Activated CD4-positive, alpha-beta T cell treated with anti-CD3 and anti-CD28 coated beads for 24 hours (primary cell): ENCODE results near the gene RNF121.
"Not testable (repeated sequence)": the region's sequence is repeated elsewhere in the genome, so short reads cannot be mapped to it uniquely, and the experiment has no call there.

Source experiments
- DNase-seq, 2 donors: peaks; one replicate each; pipeline ENCODE4 v3.0.0-alpha.2; 2020; ENCODE audit warnings: low read depth in 2 of 2

The RNF121 gene

DNA sequence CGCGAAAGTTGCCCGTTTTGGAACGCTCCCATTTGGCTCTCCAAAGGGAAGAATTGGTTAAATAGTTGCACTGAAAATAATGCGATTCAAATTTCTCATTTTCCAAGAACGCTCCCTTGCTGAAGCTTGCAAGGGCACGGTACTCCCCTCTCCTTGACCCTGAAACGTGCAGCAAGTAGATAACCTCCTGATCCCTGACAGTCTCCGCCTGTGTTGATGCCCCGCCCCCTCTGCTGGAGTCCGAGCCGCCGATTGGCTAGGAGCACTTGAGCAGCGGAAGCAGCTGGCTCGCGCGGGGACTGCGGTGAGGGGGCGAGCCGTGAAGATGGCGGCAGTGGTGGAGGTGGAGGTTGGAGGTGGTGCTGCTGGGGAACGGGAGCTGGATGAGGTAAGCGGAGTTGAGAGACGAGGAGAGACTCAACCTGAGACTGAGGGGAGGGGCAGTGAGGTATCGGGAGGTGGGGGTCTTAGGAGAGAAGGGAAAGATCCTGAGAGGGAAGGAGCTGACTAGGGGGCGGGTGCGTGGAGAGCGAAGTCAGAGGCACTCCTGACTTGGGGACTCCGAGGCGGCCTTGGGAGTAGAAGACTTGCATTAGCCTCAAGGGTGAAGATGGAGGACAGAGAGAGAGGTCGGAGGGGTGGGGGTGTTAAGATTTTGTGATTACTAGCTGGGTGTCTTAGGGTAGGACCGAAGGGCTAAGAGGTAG, at the start of gene RNF121:
Gene RNF121 (plus strand): TSS at position 310 of the 707 bp plus-strand sequence. CDS start 16 bp downstream, at position 326.
- DNase-seq = peak; percentile 98

DNA sequence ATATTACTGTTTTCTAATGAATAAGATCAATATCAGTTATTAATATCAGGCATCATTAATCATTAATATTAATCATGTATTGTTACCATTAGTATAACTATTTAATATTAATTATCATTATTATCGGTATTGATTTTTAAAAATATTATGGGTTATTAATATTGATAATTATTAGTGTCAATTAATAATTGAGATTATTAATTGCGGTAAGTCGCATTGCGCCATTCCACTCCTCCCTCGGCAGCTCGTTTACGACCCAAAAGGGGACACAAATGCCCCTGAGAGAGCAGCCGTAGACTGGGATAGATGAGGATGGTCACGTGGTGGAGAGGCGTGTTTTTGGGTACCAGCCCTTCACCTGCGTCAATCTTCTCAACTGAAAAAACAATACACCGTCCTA, 43.0 kb upstream of the RNF121 start:
- DNase-seq = not testable (repeated sequence)

DNA sequence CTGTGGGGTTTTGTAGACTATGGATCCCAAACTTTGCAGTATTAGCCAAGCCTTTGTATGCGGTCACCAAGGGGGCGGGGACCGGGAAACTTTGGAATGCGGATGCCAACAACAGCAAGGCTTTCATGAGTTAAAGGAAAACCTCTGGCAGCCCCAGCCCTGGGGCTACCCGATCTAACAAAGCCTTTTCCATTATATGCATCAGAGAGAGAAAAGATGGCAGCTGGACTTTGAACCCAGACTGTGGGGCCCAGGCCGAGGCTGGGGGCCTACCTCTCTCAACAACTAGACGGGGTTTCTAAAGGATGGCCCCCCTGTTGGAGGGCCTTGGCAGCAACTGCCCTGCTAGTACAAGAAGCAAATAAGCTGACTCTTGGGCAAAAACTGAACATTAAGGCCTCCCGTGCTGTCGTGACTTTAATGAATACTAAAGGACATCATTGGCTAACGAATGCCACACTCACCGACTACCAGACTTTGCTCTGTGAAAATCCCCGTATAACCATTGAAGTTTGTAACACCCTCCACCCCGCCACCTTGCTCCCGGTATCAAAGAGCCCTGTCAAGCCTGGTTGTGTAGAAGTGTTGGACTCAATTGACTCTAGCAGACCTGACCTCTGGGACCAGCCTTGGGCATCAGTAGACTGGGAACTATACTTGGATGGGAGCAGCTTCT, 40.4 kb upstream of the RNF121 start:
- DNase-seq = not testable (repeated sequence)

DNA sequence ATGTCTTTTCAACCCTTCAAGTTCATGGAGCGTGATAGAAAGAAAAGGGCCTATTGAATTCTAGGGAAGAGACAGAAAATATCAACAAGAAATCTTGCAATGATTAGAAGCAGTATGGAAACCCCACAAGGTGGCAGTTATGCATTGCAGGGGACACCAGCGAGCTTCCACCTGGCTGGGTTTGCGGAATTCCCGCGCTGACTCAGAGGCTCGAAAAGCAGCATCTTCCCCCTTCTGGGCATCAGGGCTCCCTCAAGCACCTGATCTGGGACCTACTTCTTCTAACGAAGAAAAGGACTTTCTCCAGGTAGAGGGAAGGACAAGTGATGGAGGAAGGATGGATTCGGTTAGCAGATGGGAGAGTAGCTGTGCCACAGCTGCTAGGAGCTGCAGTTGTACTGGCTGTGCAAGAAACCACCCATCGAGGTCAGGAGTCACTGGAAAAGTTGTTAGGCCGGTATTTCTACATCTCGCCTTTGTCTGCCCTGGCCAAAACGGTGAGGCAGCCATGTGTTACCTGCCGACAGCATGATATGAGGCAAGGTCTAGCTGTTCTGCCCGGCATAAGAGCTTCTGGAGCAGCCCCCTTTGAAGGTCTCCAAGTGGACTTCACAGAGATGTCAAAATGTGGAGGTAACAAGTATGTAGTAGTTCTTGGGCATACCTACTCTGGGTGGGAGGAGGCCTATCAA, 39.5 kb upstream of the RNF121 start:
- DNase-seq = not testable (repeated sequence)

DNA sequence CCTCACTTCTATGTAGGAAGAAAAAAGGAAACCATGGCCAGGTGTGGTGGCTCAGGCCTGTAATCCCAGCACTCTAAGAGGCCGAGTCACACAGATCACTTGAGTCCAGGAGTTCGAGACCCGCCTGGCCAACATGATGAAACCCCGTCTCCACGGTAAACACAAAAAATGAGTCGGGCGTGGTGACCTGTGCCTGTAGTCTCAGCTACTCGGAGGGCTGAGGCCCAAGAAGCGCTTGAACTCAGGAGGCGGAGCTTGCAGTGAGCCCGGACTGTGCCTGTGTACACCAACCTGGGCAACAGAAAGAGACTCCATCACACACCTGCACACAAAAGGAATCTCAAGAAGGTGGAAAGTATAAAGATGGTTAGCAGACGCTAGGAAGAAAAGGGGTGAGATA, 32.9 kb upstream of the RNF121 start:
- no peak for DNase-seq

DNA sequence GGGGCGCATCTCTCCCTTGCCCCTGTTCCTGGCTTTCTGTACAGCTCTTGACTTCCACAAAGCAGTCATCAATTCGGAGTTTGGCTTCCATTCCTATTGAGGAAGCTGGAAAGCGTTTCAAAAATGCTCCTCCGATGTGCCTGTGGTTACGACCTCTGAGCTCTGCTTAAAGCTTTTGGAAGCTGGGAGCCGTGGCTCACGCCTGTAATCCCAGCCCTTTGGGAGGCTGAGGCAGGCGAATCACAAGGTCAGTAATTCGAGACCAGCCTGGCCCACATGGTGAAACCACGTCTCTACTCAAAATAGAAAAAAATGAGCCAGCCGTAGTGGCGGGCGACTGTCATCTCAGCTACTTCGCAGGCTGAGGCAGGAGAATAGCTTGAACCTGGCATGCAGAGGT, 27.7 kb upstream of the RNF121 start:
- not testable (repeated sequence) for DNase-seq

DNA sequence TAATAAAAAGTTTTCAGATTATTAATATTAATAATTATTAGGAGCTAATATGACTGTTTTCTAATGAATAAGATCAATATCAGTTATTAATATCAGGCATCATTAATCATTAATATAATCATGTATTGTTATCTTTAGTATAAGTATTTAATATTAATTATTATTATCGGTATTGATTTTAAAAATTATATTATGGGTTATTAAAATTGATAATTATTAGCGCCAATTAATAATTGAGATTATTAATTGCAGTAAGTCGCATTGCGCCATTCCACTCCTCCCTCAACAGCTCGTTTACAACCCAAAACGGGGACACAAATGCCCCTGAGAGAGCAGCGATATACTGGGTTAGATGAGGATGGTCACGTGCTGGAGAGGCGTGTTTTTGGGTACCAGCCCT, 20.6 kb upstream of the RNF121 start:
- DNase-seq = no peak

DNA sequence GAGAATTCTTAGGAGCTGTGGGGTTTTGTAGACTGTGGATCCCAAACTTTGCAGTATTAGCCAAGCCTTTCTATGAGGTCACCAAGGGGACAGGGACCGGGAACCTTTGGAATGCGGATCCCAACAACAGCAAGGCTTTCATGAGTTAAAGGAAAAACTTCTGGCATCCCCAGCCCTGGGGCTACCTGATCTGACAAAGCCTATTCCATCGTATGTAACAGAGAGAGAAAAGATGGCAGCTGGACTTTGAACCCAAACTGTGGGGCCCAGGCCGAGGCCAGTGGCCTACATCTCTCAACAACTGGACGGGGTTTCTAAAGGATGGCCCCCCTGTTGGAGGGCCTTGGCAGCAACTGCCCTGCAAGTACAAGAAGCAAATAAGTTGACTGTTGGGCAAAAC, 18.1 kb upstream of the RNF121 start:
- not testable (repeated sequence) for DNase-seq

DNA sequence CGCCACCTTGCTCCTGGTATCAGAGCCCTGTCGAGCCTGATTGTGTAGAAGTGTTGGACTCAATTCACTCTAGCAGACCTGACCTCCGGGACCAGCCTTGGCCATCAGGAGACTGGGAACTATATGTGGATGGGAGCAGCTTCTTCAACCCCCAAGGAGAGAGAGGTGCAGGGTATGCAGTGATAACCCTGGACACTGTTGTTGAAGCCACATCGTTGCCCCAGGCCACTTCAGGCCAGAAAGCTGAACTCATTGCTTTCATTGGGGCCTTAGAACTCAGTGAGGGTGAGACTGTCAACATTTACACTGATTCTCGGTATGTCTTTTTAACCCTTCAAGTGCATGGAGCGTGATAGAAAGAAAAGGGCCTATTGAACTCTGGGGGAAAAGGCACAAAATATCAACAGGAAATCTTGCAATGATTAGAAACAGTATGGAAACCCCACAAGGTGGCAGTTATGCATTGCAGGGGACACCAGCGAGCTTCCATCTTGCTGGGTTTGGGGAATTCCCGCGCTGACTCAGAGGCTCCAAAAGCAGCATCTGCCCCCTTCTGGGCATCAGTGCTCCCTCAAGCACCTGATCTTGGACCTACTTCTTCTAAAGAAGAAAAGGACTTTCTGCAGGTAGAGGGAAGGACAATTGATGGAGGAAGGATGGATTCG, 17.4 kb upstream of the RNF121 start:
- peak; percentile 52 to 70 for DNase-seq

DNA sequence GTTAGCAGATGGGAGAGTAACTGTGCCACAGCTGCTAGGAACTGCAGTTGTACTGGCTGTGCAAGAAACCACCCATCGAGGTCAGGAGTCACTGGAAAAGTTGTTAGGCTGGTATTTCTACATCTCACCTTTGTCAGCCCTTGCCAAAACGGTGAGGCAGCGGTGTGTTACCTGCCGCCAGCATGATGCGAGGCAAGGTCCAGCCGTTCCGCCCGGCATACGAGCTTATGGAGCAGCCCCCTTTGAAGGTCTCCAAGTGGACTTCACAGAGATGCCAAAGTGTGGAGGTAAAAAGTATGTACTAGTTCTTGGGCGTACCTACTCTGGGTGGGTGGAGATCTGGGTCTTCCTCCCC, 16.9 kb upstream of the RNF121 start:
- DNase-seq = not testable (repeated sequence)

DNA sequence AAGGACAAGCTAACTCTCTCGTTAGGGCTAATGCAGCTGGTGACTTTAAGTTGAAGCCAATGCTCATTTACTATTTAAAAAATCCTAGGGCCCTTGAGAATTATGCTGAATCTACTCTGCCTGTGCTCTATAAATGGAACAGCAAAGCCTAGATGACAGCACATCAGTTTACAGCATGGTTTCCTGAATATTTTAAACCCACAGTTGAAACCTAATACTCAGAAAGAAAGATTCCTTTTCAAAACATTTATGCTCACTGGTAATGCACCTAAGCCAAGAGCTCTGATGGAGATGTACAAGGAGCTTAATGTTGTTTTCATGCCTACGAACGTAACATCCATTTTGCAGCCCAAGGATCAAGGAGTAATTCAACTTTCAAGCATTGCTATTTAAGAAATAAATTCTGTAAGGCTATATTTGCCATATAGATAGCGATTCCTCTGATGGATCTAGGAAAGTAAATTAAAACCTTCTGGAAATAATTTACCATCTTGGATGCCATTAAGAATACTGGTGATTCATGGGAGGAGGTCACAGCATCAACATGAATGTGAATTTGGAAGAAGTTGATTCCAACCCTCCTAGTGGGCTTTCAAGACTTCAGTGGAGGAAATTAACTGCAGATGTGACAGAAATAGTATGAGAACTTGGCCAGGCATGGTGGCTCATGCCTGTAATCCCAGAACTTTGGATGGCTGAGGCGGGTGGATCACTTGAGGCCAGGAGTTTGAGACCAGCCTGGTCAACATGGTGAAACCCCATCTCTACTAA, 14.9 kb upstream of the RNF121 start:
- no peak for DNase-seq

DNA sequence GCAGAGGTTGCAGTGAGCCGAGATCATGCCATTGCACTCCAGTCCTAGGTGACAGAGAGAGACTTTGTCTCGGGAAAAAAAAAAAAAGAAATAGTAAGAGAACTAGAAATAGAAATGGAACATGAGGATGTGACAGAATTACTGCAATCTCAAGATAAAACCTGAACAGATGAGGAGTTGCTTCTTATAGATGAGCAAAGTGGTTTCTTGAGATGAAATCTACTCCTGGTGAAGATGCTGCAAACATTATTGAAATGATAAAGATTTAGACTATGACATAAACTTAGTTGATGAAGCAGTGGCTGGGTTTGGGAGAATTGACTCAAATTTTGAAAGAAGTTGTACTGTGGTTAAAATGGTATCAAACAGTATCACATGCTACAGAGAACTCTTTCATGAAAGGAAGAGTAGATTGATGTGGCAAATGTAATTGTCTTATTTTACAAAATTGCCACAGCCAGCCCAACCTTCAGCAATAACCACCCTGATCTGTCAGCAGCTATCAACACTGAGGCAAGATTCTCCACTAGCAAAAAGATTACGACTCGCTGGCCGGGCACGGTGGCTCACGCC, 14.1 kb upstream of the RNF121 start:
- no peak for DNase-seq

DNA sequence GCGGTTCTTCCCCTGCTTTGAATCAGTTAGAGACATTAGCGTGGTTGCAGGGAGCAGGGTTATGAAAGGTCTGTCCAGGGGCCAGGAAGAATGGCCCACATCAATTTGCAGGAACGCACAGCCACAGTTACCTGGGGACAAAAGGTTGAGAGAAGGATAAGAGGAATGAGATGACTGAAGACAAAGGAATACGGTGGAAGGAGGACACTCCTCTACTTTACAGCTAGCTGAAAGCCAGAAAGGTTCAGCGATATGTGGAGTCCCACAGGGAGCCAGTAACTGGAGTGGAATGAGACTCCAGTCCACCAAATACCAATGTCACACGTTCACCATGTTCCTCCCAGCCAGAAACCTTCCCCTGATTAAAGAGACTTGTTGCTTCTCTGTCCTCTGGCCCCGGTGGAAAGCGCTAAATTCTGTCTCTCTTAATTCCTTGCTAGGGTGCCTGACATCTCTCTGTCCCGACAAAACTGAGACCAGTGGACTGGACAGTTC, 11.2 kb upstream of the RNF121 start:
- no peak for DNase-seq

DNA sequence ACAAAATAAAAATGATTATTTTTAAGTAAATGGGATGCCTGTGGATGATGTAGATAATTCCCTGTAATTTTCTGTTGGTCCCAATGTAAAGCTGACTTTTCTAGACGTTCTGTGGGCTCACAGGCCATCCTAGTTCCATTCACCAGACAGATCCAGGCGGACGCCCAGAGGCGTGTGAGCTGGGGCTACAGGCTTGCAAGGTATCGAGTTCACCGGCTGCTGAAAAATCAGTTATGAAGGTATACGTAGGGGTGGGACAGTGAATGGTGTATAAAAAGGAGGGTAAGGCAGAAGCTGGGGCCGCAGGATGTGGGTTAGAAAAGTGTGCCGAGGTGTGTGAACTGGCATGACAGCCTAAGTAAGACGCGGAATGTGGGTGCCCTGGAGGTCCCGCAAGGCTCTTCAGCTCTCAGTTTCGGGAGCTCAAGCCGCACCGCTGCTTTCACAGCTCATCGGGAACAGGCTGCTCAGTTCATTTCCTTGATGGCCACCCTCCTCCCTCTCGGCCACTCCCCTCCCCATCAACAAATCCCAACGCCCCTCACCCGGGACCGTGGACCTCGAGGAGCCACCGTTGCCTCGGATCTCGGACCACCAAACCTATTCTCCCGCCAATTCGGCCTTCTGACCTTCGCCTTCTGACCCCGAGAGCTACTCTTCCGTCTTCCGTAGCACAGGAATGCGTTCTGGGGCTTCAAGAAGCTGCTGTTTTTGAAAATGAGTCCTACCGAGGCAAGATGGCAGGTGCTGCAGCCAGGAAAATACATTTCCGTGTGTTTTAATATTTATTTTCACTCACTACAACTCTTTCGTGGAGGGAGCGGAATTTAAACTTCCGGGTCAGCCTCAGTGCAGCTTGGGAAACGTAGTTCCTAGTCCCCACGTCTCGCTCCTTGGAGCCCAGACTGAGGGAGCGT, 768 bp upstream of the RNF121 start, which contains the start of gene XNDC1N:
Gene XNDC1N (minus strand): TSS at position 775 of the 917 bp plus-strand sequence. CDS start 5,241 bp downstream, outside the sequence.
- peak; percentile 40 to 68 for DNase-seq

DNA sequence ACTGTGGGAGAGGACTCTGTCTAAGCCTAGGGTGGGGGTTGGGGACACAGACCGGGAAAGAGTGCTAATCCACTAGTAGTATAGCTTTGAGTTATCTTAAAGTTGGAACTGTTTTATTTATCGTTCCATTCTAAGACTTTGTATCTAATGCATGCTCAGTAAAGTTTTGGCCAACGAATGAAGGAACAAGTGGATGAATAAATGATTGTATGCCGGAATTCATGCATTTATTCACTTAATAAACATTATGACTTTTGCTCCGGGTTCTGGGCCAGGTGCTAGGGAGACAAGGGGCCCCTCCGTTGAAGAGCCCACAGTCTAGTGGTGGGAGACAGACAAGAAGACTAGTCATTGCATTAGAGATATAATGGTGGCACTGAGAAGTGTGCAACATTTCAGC, 645 bp downstream of the RNF121 start:
- no peak for DNase-seq

DNA sequence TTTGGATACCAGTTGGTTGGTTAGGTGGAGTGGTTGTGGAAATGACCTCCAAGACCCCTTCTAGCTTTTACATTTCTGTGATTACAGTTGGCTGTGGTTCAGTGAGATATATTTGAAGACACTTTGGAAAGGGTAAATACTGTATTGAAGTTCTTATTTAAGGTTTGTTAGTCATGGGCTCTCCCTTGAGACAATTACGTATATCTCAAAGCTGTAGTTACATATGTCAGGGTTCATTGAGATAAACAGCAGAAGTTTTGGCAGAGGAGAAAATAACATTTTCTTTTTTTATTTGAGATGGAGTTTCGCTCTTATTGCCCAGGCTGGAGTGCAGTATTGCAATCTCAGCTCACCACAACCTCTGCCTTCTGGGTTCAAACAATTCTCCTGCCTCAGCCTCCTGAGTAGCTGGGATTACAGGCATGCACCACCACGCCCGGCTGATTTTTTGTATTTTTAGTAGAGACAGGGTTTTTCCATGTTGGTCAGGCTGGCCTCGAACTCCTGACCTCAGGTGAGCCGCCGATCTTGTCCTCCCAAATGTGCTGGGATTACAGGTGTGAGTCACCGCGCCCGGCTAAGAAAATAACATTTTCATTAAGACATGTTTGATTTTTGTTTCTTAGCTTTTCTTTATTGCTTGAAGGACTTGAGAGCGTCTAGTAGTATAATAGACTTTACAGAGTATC, 1.9 kb downstream of the RNF121 start:
- DNase-seq = no peak

DNA sequence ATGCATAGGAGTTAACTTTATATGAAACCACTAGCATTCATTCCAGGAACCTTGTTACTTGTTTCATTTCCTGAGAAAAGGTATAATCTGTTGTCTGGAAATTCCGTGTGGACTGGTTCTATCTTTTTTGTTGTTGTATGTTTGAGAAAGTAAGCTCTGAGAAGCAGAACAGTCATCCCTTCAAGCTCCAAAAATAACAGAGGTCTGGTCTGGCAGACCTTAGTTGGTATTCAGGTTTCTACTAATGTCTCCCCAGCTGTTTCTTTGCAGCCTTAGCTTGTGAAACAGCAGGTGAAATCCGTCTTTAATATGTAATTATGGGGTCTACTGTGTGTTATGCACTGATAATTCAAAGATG, 2.4 kb downstream of the RNF121 start:
- DNase-seq = no peak

DNA sequence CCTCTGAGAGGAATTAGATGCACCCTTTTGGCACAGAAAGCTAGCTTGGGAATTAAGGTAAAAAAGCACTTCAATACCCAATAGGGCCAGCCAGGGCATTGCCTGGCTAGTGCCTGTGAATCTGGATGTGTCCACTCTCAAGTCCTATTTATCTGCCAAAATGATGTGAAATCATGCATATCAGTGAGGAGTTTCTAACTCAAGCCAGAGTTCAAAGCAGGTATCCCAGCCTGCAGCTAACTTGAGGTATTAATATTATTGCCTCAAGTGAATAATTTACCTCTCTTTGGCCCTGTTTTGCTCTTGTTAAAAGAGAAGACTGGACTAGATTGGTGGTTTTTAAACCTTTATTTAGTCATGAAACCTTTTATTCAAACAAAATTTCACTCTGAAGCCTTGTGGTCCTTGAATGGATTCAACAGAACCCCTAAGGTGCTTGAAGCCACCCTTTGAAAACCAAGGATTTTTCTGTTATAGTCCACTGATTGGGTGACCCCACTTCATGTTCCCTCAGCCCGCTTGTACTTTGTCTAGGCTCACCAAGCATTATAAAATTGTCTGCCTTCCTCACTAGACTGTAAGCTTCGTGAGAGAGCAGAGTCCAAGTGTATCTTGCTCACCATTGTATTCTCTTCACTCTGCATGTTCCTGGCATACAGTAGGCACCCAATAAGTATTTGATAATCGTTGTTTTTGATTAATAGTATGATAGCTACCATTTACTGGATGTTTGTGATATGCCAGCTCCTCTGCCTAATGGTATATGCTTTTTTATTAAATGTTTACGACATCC, 4.5 kb downstream of the RNF121 start:
- no peak for DNase-seq
